Sigmoid colon (tissue), 7 donors: Measurements from ENCODE around the gene NHERF2. TPM values are rescaled to one million over a fixed set of nuclear protein-coding genes. Genes with fewer than 3 reads are reported as not detected.

Experiments used
- DNase-seq: peaks from one replicate; pipeline ENCODE4 v3.0.0-alpha.2; 2019
- H3K27ac ChIP-seq, 4 donors: fragments of 200-600 bp; sonication (generic); one replicate each; pipeline ENCODE4 v1.5.1; 2016 to 2019; ENCODE audit warnings: mild to moderate bottlenecking in 1 of 4
- H3K27me3 ChIP-seq, 3 donors: fragments of 200-600 bp; sonication (generic); one replicate each; pipeline ENCODE4 v1.5.1; 2019; ENCODE audit warnings: mild to moderate bottlenecking in 1 of 3
- H3K36me3 ChIP-seq, 4 donors: fragments of 200-600 bp; sonication (generic); one replicate each; pipeline ENCODE4 v1.5.1; 2016 to 2019
- H3K4me1 ChIP-seq, 4 donors: fragments of 200-600 bp; sonication (generic); one replicate each; pipeline ENCODE4 v1.5.1; 2017 to 2019
- H3K4me3 ChIP-seq, 4 donors: fragments of 200-600 bp; sonication (generic); one replicate each; pipeline ENCODE4 v1.5.1; 2017 to 2019; ENCODE audit warnings: mild to moderate bottlenecking in 2 of 4, moderate library complexity in 1 of 4
- H3K9me3 ChIP-seq, 4 donors: fragments of 200-600 bp in 3 of 4; sonication (generic) in 3 of 4; one replicate each; pipeline versions ENCODE4 v1.5.1 to v1.6.1; 2013 to 2019
- CTCF ChIP-seq, 4 experiments: fragments of 450-650 bp in 3 of 4; fragments of 200-600 bp in 1 of 4; IDR thresholded peaks; one replicate each; pipeline ENCODE4 v1.5.1; 2016 to 2019; ENCODE audit warnings: antibody characterized with exemption in 4 of 4, mild to moderate bottlenecking in 3 of 4, moderate library complexity in 2 of 4
- EP300 ChIP-seq, 4 donors: sonication (generic); formaldehyde crosslinking; IDR thresholded peaks; one replicate each; pipeline ENCODE4 v1.6.1; 2017; ENCODE audit warnings: antibody characterized with exemption in 4 of 4
- POLR2A ChIP-seq, 2 donors: fragments of 450-650 bp; IDR thresholded peaks; one replicate each; pipeline ENCODE4 v1.6.1; 2016; ENCODE audit warnings: antibody characterized with exemption in 2 of 2, mild to moderate bottlenecking in 2 of 2, moderate library complexity in 2 of 2
- POLR2AphosphoS5 ChIP-seq, 4 donors: sonication (generic); formaldehyde crosslinking; IDR thresholded peaks; one replicate each; pipeline ENCODE4 v1.6.1; 2017; ENCODE audit warnings: antibody characterized with exemption in 4 of 4
- WGBS, 2 donors: extraction: QIAGEN DNeasy Blood & Tissue Kit; methylation state at CpG; one replicate each; pipeline ENCODE4 v1.1.7; 2013; 5-methylcytosine and 5-hydroxymethylcytosine counted together
- intact Hi-C: fragments of 100-400 bp; cut with DNase I; formaldehyde crosslinking; loops from one replicate; pipeline ENCODE4 v1.15.1; 2023
- polyA plus RNA-seq, 3 donors: library from polyadenylated mRNA; stranded (reverse); fragments of 200-250 nt; gene quantifications; one replicate each; pipeline ENCODE4 v1.2.3, GENCODE V29; 2013
- total RNA-seq, 4 donors: library from RNA; depleted of rRNA; stranded (reverse); fragments of >200 nt; gene quantifications; one replicate each; pipeline ENCODE4 v1.1.0, GENCODE V29; 2016
- donor health status: healthy with polysubstance abuse.
- donor health status: Bipolar disorder and iron deficiency.
- donor health status: healthy.

The NHERF2 gene
- total RNA-seq = 10 to 100 TPM; 23.5 to 57.9 (median 29.5) TPM
- 100 to 1,000 TPM in 1 of 3 donors, 10 to 100 TPM in 2; 46.7 to 105 (median 65.4) TPM for polyA plus RNA-seq

GRCh38 chr16:2026461-2027023 lies at the start of gene NHERF2:
Gene NHERF2 (plus strand): TSS chr16:2026902. CDS start chr16:2027006, 104 bp downstream.
- no peak for DNase-seq

GRCh38 chr16:1976951-1977874 lies 49.5 kb upstream of the NHERF2 start:
- no peak for TF ChIP-seq POLR2AphosphoS5 (IDR thresholded peaks at IDR 0.05)
- TF ChIP-seq EP300 (IDR thresholded peaks at IDR 0.05) = no peak
- no peak for TF ChIP-seq POLR2A (IDR thresholded peaks at IDR 0.05)
- no peak for TF ChIP-seq CTCF (IDR thresholded peaks at IDR 0.05)
- no peaks in the 10 kb centered on the region for H3K9me3 ChIP-seq
- no peak overlapping the region for H3K4me3 ChIP-seq
- intact Hi-C loops = no loop called here
- no peak overlapping the region for H3K27ac ChIP-seq
- DNase-seq = no peak
- H3K36me3 ChIP-seq = peaks cover 43 to 52% (median 45%) of the 10 kb centered on the region in 4 donors
- WGBS, 2 donors = 88 to 94% methylated on average over 33 of the region's 33 CpGs
- peaks cover 34 to 84% (median 66%) of the 10 kb centered on the region in 3 donors for H3K27me3 ChIP-seq
- peaks cover 0 to 24% (median 17%) of the 10 kb centered on the region in 4 donors for H3K4me1 ChIP-seq

More at GRCh38 chr16:2026461-2027023, at the start of gene NHERF2:
- Histone ChIP-seq H3K9me3 (no peaks in the 10 kb centered on the region), H3K36me3 (peaks cover 0 to 8% (median 0%) of the 10 kb centered on the region in 4 donors), H3K4me1 (peaks cover 4 to 49% (median 39%) of the 10 kb centered on the region in 4 donors), H3K4me3 (peak within 1 kb of the TSS; percentile 41 to 75 (median 68)), H3K27ac (peak within 1 kb of the TSS; percentile 72 to 78 (median 73)), H3K27me3 (peaks cover 1 to 4% (median 3%) of the 10 kb centered on the region in 3 donors)
- WGBS, 2 donors = 5 to 8% methylated on average over 59 of the region's 59 CpGs
- intact Hi-C loops = loop anchor here (2.0 kb wide), 1 partner anchor 20 kb away; the partner anchor contains the start of genes NTHL1 and TSC2
- TF ChIP-seq EP300 (IDR thresholded peaks at IDR 0.05) = no peak
- TF ChIP-seq POLR2A (IDR thresholded peaks at IDR 0.05) = no peak
- TF ChIP-seq POLR2AphosphoS5 (IDR thresholded peaks at IDR 0.05) = no peak

- WGBS, 2 donors = 95 to 97% methylated on average over 18 of the region's 18 CpGs
- Histone ChIP-seq H3K4me1 (peaks cover 0 to 18% (median 11%) of the 10 kb centered on the region in 4 donors), H3K27me3 (peaks cover 35 to 90% (median 71%) of the 10 kb centered on the region in 3 donors), H3K9me3 (no peaks in the 10 kb centered on the region), H3K27ac (no peak overlapping the region), H3K36me3 (peaks cover 43 to 52% (median 45%) of the 10 kb centered on the region in 4 donors), H3K4me3 (no peak overlapping the region)
- no peak for DNase-seq
- no peak for TF ChIP-seq POLR2A (IDR thresholded peaks at IDR 0.05)
- intact Hi-C loops = no loop called here
Measured at GRCh38 chr16:1977875-1978268, 48.8 kb upstream of the NHERF2 start.

- WGBS, 2 donors = 35 to 74% methylated on average over 37 of the region's 37 CpGs
- peaks cover 43 to 52% (median 45%) of the 10 kb centered on the region in 4 donors for H3K36me3 ChIP-seq
- H3K4me3 ChIP-seq = no peak overlapping the region
- H3K9me3 ChIP-seq = no peaks in the 10 kb centered on the region
- H3K27me3 ChIP-seq = peaks cover 35 to 94% (median 71%) of the 10 kb centered on the region in 3 donors
- H3K4me1 ChIP-seq = peaks cover 0 to 17% (median 10%) of the 10 kb centered on the region in 4 donors
- H3K27ac ChIP-seq = no peak overlapping the region
- no peak for DNase-seq
- TF ChIP-seq CTCF (IDR thresholded peaks at IDR 0.05) = no peak
- no peak for TF ChIP-seq POLR2AphosphoS5 (IDR thresholded peaks at IDR 0.05)
- TF ChIP-seq POLR2A (IDR thresholded peaks at IDR 0.05) = no peak
- TF ChIP-seq EP300 (IDR thresholded peaks at IDR 0.05) = no peak
- intact Hi-C loops = no loop called here
Measured at GRCh38 chr16:1978476-1979120, 48.1 kb upstream of the NHERF2 start.

GRCh38 chr16:1979271-1980029 lies 47.3 kb upstream of the NHERF2 start:
- Histone ChIP-seq H3K4me3 (no peak overlapping the region), H3K36me3 (peaks cover 40 to 46% (median 42%) of the 10 kb centered on the region in 4 donors), H3K9me3 (no peaks in the 10 kb centered on the region), H3K27me3 (peaks cover 35 to 88% (median 71%) of the 10 kb centered on the region in 3 donors), H3K27ac (no peak overlapping the region), H3K4me1 (peaks cover 0 to 19% (median 12%) of the 10 kb centered on the region in 4 donors)
- no peak for DNase-seq
- 6 to 23% methylated on average over 70 of the region's 70 CpGs for WGBS, 2 donors
- intact Hi-C loops = no loop called here
- TF ChIP-seq EP300 (IDR thresholded peaks at IDR 0.05) (no peak), POLR2A (IDR thresholded peaks at IDR 0.05) (peak in 1 of 2 donors; percentile 51), POLR2AphosphoS5 (IDR thresholded peaks at IDR 0.05) (peak in 1 of 4 donors; percentile 38), CTCF (IDR thresholded peaks at IDR 0.05) (no peak)
